ENCODE measurements around the gene HOOK2. TPM values are rescaled to one million over a fixed set of nuclear protein-coding genes. Genes with fewer than 3 reads are reported as not detected.
A peak's percentile ranks its signal among the peaks of the same experiment; 100 is the strongest.

Gene HOOK2
- total and polyA plus RNA-seq, 2 donors from 2014 or later, result 41.8 to 58.1 TPM

- intact Hi-C loops (cut with DNase I), result loop anchor here (10.0 kb wide), 1 partner anchor 119 kb away; no protein-coding TSS in a partner anchor
- H3K27ac ChIP-seq (ENCODE audit: low read depth in 2 of 2, low read length in 2 of 2), result peak overlapping the region; percentile 100
- FAIRE-seq (no peak), DNase-seq (peak; percentile 94 to 99 (median 97))
- H3K36me3 ChIP-seq (ENCODE audit: control insufficient read depth in 2 of 3, insufficient read depth in 3 of 3, low read length in 3 of 3), result peaks cover 0 to 5% (median 0%) of the 10 kb centered on the region in 3 donors
- no peaks in the 10 kb centered on the region for H3K27me3 ChIP-seq (ENCODE audit: control insufficient read depth, insufficient read depth, low read length)
- peak overlapping the region; percentile 60 to 100 (median 100) for H3K9ac ChIP-seq (ENCODE audit: low read length in 3 of 3)
- no peak for TF ChIP-seq CTCF (IDR thresholded peaks at IDR 0.05; ENCODE audit: borderline replicate concordance, extremely low read depth, insufficient read depth)
- peak overlapping the region; percentile 77 to 97 (median 96) for H3K4me3 ChIP-seq (ENCODE audit: low read length in 3 of 3)
- peaks cover 0 to 20% (median 12%) of the 10 kb centered on the region in 3 donors for H3K4me1 ChIP-seq (ENCODE audit: control insufficient read depth in 2 of 3, insufficient read depth in 2 of 3, low read depth in 1 of 3, low read length in 3 of 3)
- no peaks in the 10 kb centered on the region for H3K9me3 ChIP-seq (ENCODE audit: control insufficient read depth in 2 of 3, insufficient read depth in 1 of 3, low read length in 3 of 3)
Observed at GRCh38 chr19:12793290-12794195, 18.2 kb upstream of the HOOK2 start.

GRCh38 chr19:12792853-12793289, 17.5 kb upstream of the HOOK2 start:
- Histone ChIP-seq H3K4me1 (ENCODE audit: control insufficient read depth in 2 of 3, insufficient read depth in 2 of 3, low read depth in 1 of 3, low read length in 3 of 3) (peaks cover 3 to 27% (median 19%) of the 10 kb centered on the region in 3 donors), H3K27ac (ENCODE audit: low read depth in 2 of 2, low read length in 2 of 2) (peak overlapping the region; percentile 100), H3K4me3 (ENCODE audit: low read length in 3 of 3) (peak overlapping the region; percentile 77 to 97 (median 96)), H3K36me3 (ENCODE audit: control insufficient read depth in 2 of 3, insufficient read depth in 3 of 3, low read length in 3 of 3) (peaks cover 0 to 5% (median 0%) of the 10 kb centered on the region in 3 donors), H3K27me3 (ENCODE audit: control insufficient read depth, insufficient read depth, low read length) (no peaks in the 10 kb centered on the region), H3K9ac (ENCODE audit: low read length in 3 of 3) (peak overlapping the region; percentile 60 to 100 (median 100)), H3K9me3 (ENCODE audit: control insufficient read depth in 2 of 3, insufficient read depth in 1 of 3, low read length in 3 of 3) (no peaks in the 10 kb centered on the region)
- DNase-seq, result peak in 1 of 5 donors; percentile 72
- TF ChIP-seq CTCF (IDR thresholded peaks at IDR 0.05; ENCODE audit: borderline replicate concordance, extremely low read depth, insufficient read depth), result no peak
- no peak for FAIRE-seq
- intact Hi-C loops (cut with DNase I), result loop anchor here (10.0 kb wide), 1 partner anchor 118 kb away; no protein-coding TSS in a partner anchor

- intact Hi-C loops (cut with DNase I), result loop anchor here (10.0 kb wide), 1 partner anchor 117 kb away; no protein-coding TSS in a partner anchor
- no peaks in the 10 kb centered on the region for H3K27me3 ChIP-seq (ENCODE audit: control insufficient read depth, insufficient read depth, low read length)
- H3K9me3 ChIP-seq (ENCODE audit: control insufficient read depth in 2 of 3, insufficient read depth in 1 of 3, low read length in 3 of 3), result no peaks in the 10 kb centered on the region
- peak overlapping the region; percentile 100 for H3K27ac ChIP-seq (ENCODE audit: low read depth in 2 of 2, low read length in 2 of 2)
- H3K36me3 ChIP-seq (ENCODE audit: control insufficient read depth in 2 of 3, insufficient read depth in 3 of 3, low read length in 3 of 3), result peaks cover 0 to 5% (median 0%) of the 10 kb centered on the region in 3 donors
- DNase-seq (peak; percentile 70 to 94 (median 85)), FAIRE-seq (no peak)
- TF ChIP-seq CTCF (IDR thresholded peaks at IDR 0.05; ENCODE audit: borderline replicate concordance, extremely low read depth, insufficient read depth), result no peak
- peak overlapping the region; percentile 77 to 97 (median 96) for H3K4me3 ChIP-seq (ENCODE audit: low read length in 3 of 3)
- H3K4me1 ChIP-seq (ENCODE audit: control insufficient read depth in 2 of 3, insufficient read depth in 2 of 3, low read depth in 1 of 3, low read length in 3 of 3), result peaks cover 3 to 27% (median 20%) of the 10 kb centered on the region in 3 donors
- peak overlapping the region; percentile 60 to 100 (median 100) for H3K9ac ChIP-seq (ENCODE audit: low read length in 3 of 3)
Observed at GRCh38 chr19:12792051-12792852, 16.9 kb upstream of the HOOK2 start.
